22Rv1 (cell line): ENCODE results near the gene SERINC1.

Experiments
- H3K27ac ChIP-seq: fragments of 450-650 bp; 2 replicates; pipeline ENCODE4 v1.5.1; 2017
- CTCF ChIP-seq: fragments of 450-650 bp; IDR thresholded peaks from 2 replicates; pipeline ENCODE4 v1.5.1; 2017; ENCODE audit warnings: mild to moderate bottlenecking
- ZFX ChIP-seq: fragments of 450-650 bp; IDR thresholded peaks from 2 replicates; pipeline ENCODE4 v1.6.1; 2017; ENCODE audit warnings: antibody characterized with exemption, borderline replicate concordance

Gene SERINC1

DNA sequence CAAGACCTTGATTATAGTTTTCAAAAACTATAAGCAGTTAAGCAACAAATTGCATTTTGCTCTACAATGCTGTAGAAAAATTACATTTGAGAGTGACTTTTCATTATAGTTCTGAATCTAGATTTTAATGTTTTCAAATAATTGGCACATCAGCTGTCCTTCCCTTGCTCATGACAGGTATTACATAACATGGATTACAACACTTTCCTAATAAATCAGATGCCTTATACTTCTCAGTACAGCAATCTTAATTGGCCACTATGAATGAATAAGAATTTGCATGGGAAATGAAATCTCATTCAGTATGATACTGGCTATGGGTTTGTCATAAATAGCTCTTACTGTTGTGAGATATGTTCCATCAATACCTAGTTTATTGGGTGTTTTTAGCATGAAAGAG, 42.3 kb downstream of the SERINC1 start:
- no peak overlapping the region for H3K27ac ChIP-seq
- TF ChIP-seq CTCF (no peak), ZFX (no peak)

- no peak overlapping the region for H3K27ac ChIP-seq
- TF ChIP-seq ZFX (no peak), CTCF (no peak)
These were observed 42.8 kb downstream of the SERINC1 start for GRCh38 chr6:122428781-122429180.

DNA sequence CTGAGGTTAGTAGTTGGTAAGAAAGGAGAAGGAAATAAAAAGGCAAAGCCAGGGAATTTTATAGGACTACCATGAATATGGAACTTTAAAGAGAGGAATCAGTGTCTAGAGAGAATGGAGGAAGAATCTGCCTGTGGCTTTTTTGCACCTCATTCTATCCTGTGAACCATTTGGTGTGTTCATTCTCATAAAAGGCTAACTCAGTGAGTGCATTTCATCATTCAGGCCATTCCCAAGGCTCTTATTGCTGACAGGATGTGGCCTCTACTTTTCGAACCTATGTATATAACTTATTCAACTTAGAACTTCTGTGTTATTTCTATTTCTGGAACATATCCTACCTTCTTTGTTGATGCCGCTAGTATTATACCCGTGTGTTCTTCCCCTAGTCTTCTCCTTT, 45.0 kb downstream of the SERINC1 start:
- no peak overlapping the region for H3K27ac ChIP-seq
- no peak for TF ChIP-seq ZFX
- no peak for TF ChIP-seq CTCF

- H3K27ac ChIP-seq, result no peak overlapping the region
- TF ChIP-seq CTCF, result no peak
These were observed 47.9 kb downstream of the SERINC1 start for GRCh38 chr6:122423734-122424133.

- TF ChIP-seq ZFX (no peak), CTCF (no peak)
- no peak overlapping the region for H3K27ac ChIP-seq
These were observed 48.9 kb downstream of the SERINC1 start for GRCh38 chr6:122422614-122423267.

GRCh38 chr6:122422003-122422402, 49.6 kb downstream of the SERINC1 start:
- H3K27ac ChIP-seq, result no peak overlapping the region
- TF ChIP-seq ZFX (no peak), CTCF (no peak)

DNA sequence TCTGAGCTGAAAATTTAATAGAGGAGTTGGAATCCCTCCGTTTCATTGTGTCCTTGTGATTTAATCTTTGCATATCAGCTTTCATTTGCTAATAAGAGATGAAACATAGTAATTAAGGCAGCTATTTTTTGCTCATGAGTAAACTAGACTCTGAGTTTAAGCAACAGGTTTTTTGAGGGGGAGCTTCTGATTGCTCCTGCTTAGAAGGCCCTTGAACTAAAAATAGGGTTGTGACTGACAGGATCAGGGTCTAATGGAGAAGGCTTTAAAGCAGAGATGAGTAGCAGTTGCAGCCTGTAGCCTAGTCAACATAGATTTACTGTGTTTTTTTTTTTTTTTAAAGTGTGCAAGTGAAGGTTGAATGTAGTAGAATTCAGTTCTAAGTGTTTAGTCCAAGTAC, 54.8 kb downstream of the SERINC1 start:
- no peak for TF ChIP-seq ZFX
- no peak for TF ChIP-seq CTCF
- H3K27ac ChIP-seq, result no peak overlapping the region
